ENCODE measurements around the gene CAP1. TPM values are rescaled to one million over a fixed set of nuclear protein-coding genes. Genes with fewer than 3 reads are reported as not detected.
A peak's percentile ranks its signal among the peaks of the same experiment; 100 is the strongest.

CAP1 gene
- total RNA-seq, 2 experiments from 2014 or later: 121 to 126 TPM

GRCh38 chr1:40056519-40057309, 16.2 kb downstream of the CAP1 start:
- H3K27me3 ChIP-seq (ENCODE audit: control insufficient read depth in 1 of 2, insufficient read depth in 2 of 2, low read length in 2 of 2): no peaks in the 10 kb centered on the region
- peak overlapping the region; percentile 64 for H3K4me3 Mint-ChIP-seq
- no peaks in the 10 kb centered on the region for H3K9me3 Mint-ChIP-seq
- H3K27me3 Mint-ChIP-seq: no peaks in the 10 kb centered on the region
- peaks cover 82% of the 10 kb centered on the region for H3K36me3 Mint-ChIP-seq (ENCODE audit: low read depth)
- no peaks in the 10 kb centered on the region for H3K9me3 ChIP-seq (ENCODE audit: control insufficient read depth in 1 of 2, insufficient read depth in 1 of 2, low read length in 2 of 2)
- intact Hi-C loops (cut with DNase I, micrococcal nuclease): loop anchor here in 1 of 2 experiments (5.0 kb wide), 1 partner anchor 201 kb away; the partner anchor contains the start of gene ZMPSTE24
- H3K4me1 Mint-ChIP-seq (ENCODE audit: low read depth): peaks cover 98% of the 10 kb centered on the region
- POLR2A ChIA-PET: interaction anchor here (1.2 to 6.3 kb wide), 3 partner anchors 9 to 16 kb away, joined by 3 to 56 read pairs (median 8); partner anchors contain the start of gene CAP1
- ATAC-seq (ENCODE audit: poor library complexity) (no peak), DNase-seq (no peak)
- H3K27ac Mint-ChIP-seq: peak overlapping the region; percentile 95
- CTCF ChIA-PET: interaction anchor here (0.5 to 1.3 kb wide), 4 partner anchors 9 to 43 kb away, joined by 3 to 5 read pairs (median 4); no protein-coding TSS in a partner anchor
- peak overlapping the region; percentile 55 to 62 for H3K27ac ChIP-seq (ENCODE audit: low read depth in 1 of 2, low read length in 2 of 2)
- H3K36me3 ChIP-seq (ENCODE audit: insufficient read depth, low read length): peaks cover 61% of the 10 kb centered on the region
- H3K4me1 ChIP-seq (ENCODE audit: insufficient read depth, low read length): peaks cover 70% of the 10 kb centered on the region
- no peak for TF ChIP-seq CTCF (IDR thresholded peaks at IDR 0.05)
- no peak overlapping the region for H3K4me3 ChIP-seq (ENCODE audit: low read length)

GRCh38 chr1:40057310-40058030, 16.9 kb downstream of the CAP1 start:
- H3K4me3 ChIP-seq (ENCODE audit: low read length): no peak overlapping the region
- H3K4me1 Mint-ChIP-seq (ENCODE audit: low read depth): peaks cover 98% of the 10 kb centered on the region
- no peaks in the 10 kb centered on the region for H3K27me3 ChIP-seq (ENCODE audit: control insufficient read depth in 1 of 2, insufficient read depth in 2 of 2, low read length in 2 of 2)
- no peak for ATAC-seq (ENCODE audit: poor library complexity)
- no peak for DNase-seq
- no peaks in the 10 kb centered on the region for H3K9me3 ChIP-seq (ENCODE audit: control insufficient read depth in 1 of 2, insufficient read depth in 1 of 2, low read length in 2 of 2)
- peak overlapping the region; percentile 62 for H3K4me3 Mint-ChIP-seq
- H3K36me3 ChIP-seq (ENCODE audit: insufficient read depth, low read length): peaks cover 62% of the 10 kb centered on the region
- TF ChIP-seq CTCF (IDR thresholded peaks at IDR 0.05): no peak
- H3K27ac ChIP-seq (ENCODE audit: low read depth in 1 of 2, low read length in 2 of 2): peak overlapping the region; percentile 59 to 62
- H3K27ac Mint-ChIP-seq: peak overlapping the region; percentile 95
- POLR2A ChIA-PET: interaction anchor here (1.0 to 6.3 kb wide), 4 partner anchors 10 to 17 kb away, joined by 3 to 56 read pairs (median 6); partner anchors contain the start of gene CAP1
- CTCF ChIA-PET: interaction anchor here (0.5 to 1.4 kb wide), 5 partner anchors 10 to 43 kb away, joined by 3 to 5 read pairs (median 4); no protein-coding TSS in a partner anchor
- intact Hi-C loops (cut with DNase I, micrococcal nuclease): loop anchor here (2.0 to 5.0 kb wide), 2 partner anchors 17 to 200 kb away; partner anchors contain the start of genes CAP1 (in 1 of the 2) and ZMPSTE24 (in 1 of the 2)
- no peaks in the 10 kb centered on the region for H3K9me3 Mint-ChIP-seq
- peaks cover 72% of the 10 kb centered on the region for H3K4me1 ChIP-seq (ENCODE audit: insufficient read depth, low read length)
- peaks cover 82% of the 10 kb centered on the region for H3K36me3 Mint-ChIP-seq (ENCODE audit: low read depth)
- no peaks in the 10 kb centered on the region for H3K27me3 Mint-ChIP-seq

DNA sequence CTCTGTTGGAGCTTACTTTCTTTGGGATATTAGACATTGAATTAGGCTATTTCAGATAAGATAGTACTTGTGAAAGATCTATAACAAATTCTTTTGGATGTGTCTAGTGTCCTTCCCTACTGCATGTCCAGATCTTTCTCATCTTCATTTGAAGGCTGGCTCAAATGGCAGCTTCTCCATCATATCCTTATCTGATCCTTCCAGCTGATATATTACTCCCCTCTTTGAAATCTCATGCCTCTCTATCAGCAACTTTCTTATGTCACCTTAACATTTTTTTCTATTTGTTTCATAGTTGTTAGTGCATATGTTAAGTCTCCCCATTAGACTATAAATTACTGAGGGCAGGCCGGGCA, 17.5 kb downstream of the CAP1 start:
- H3K4me1 ChIP-seq (ENCODE audit: insufficient read depth, low read length): peaks cover 73% of the 10 kb centered on the region
- ATAC-seq (ENCODE audit: poor library complexity) (no peak), DNase-seq (no peak)
- POLR2A ChIA-PET: interaction anchor here (1.0 to 6.3 kb wide), 5 partner anchors 11 to 18 kb away, joined by 3 to 56 read pairs (median 6); partner anchors contain the start of gene CAP1
- peaks cover 97% of the 10 kb centered on the region for H3K4me1 Mint-ChIP-seq (ENCODE audit: low read depth)
- peak overlapping the region; percentile 62 for H3K4me3 Mint-ChIP-seq
- peak overlapping the region; percentile 59 to 62 for H3K27ac ChIP-seq (ENCODE audit: low read depth in 1 of 2, low read length in 2 of 2)
- peaks cover 66% of the 10 kb centered on the region for H3K36me3 ChIP-seq (ENCODE audit: insufficient read depth, low read length)
- CTCF ChIA-PET: interaction anchor here (0.9 to 1.4 kb wide), 2 partner anchors 11 to 23 kb away, joined by 3 read pairs; no protein-coding TSS in a partner anchor
- no peaks in the 10 kb centered on the region for H3K27me3 Mint-ChIP-seq
- no peaks in the 10 kb centered on the region for H3K9me3 Mint-ChIP-seq
- H3K4me3 ChIP-seq (ENCODE audit: low read length): no peak overlapping the region
- H3K27ac Mint-ChIP-seq: peak overlapping the region; percentile 95
- TF ChIP-seq CTCF (IDR thresholded peaks at IDR 0.05): no peak
- H3K9me3 ChIP-seq (ENCODE audit: control insufficient read depth in 1 of 2, insufficient read depth in 1 of 2, low read length in 2 of 2): no peaks in the 10 kb centered on the region
- intact Hi-C loops (cut with DNase I, micrococcal nuclease): loop anchor here (2.0 to 5.0 kb wide), 2 partner anchors 17 to 199 kb away; partner anchors contain the start of genes CAP1 (in 1 of the 2) and ZMPSTE24 (in 1 of the 2)
- H3K27me3 ChIP-seq (ENCODE audit: control insufficient read depth in 1 of 2, insufficient read depth in 2 of 2, low read length in 2 of 2): no peaks in the 10 kb centered on the region
- peaks cover 83% of the 10 kb centered on the region for H3K36me3 Mint-ChIP-seq (ENCODE audit: low read depth)

Measured in CD4-positive, alpha-beta T cell (primary cell).